GM10248 (cell line): ENCODE data around the gene SCTR.

ENCODE experiments used
- CTCF ChIA-PET: fragments of 300-600 bp; sonication (Branson Sonifier 250); formaldehyde crosslinking; extraction: SDS; loops from one replicate; lab custom pipeline; 2021; ENCODE audit warnings: antibody characterized with exemption; lab: Yijun Ruan, JAX
- POLR2A ChIA-PET: fragments of 350-650 bp; sonication (Branson Sonifier 250); formaldehyde crosslinking; extraction: SDS; loops from one replicate; lab custom pipeline; 2020; ENCODE audit warnings: antibody characterized with exemption; lab: Yijun Ruan, JAX
- DNase-seq: peaks from one replicate; pipeline ENCODE4 v3.0.0; 2012; ENCODE audit errors: extremely low spot score
- CTCF ChIP-seq: IDR thresholded peaks from 2 replicates; pipeline ENCODE4 v1.5.1; 2012; ENCODE audit warnings: mild to moderate bottlenecking, low read depth; ENCODE audit errors: extremely low read depth, missing control alignments, control extremely low read depth

The SCTR gene

GRCh38 chr2:119436993-119437772 lies 87.1 kb downstream of the SCTR start:
- POLR2A ChIA-PET = no interaction called here
- TF ChIP-seq CTCF = no peak
- CTCF ChIA-PET = interaction anchor here (0.7 to 1.1 kb wide), 2 partner anchors 8 to 20 kb away, joined by 3 read pairs; no protein-coding TSS in a partner anchor
- DNase-seq = no peak

- POLR2A ChIA-PET = no interaction called here
- no peak for TF ChIP-seq CTCF
- CTCF ChIA-PET = interaction anchor here (0.8 to 1.1 kb wide), 3 partner anchors 9 to 80 kb away, joined by 3 read pairs; no protein-coding TSS in a partner anchor
- no peak for DNase-seq
These were observed 88.4 kb downstream of the SCTR start for GRCh38 chr2:119435953-119436297.

DNA sequence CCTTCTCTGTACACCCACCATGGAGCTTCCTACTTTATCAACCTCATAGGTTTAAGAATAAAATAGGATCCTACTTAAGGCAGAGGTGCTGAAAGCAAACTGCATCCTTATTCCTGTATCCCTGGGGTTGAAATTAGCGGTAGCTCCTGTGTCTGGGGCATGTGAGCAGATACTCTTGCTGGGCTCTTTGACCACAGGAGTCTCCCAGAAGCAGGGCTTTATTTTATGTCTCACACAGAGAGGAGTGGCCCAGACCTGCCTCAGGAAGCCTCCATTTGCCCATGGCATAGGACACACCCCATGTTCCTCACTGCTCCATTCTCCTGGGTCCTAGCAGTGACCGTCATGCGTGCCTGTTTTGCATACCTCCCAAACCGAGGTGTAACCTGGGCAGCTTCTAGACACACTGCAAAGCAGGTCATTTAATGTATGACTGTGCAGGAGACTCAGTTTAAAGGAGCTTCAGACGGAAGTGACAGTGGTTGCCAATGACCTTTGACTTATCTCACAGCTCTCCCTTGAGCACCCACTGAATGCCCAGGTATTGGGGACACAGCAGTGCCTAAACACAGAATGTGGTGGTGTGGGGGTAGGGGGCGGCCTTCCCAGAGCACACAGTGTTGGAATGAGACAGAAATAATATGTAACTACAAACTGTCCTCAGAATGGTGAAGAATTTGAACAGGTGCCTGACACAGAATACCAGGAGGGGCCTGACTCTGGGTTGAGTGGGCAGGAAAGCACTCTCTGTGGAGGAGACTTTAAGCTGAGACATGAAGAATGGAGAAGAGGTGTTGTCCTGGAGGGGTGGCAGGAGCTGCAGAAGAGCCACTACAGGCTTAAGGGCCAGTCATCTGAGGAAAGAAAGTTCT lies 89.0 kb downstream of the SCTR start:
- TF ChIP-seq CTCF = no peak
- ChIA-PET CTCF (interaction anchor here (0.8 to 2.1 kb wide), 3 partner anchors 16 to 79 kb away, joined by 3 to 12 read pairs (median 3); no protein-coding TSS in a partner anchor), POLR2A (no interaction called here)
- DNase-seq = no peak

DNA sequence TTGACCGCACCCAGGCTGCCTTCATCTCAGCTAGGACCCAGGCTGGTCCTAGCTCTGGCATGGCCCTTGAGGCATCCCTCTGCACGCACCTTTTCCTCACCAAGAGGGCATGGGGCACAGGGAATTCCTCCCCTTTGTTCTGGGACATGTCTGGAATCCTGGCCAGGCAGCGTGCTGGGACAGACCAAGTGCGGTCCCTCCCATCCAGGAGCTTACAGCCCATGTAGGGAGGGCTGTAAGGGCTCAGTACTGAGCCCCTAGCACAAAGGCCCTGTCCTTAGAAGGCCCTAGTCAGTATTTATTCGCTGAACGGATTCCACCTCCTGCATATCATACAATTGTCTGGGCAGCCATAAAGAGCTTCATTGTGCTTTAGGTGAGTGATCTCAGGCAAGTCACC lies 89.6 kb downstream of the SCTR start:
- no peak for DNase-seq
- POLR2A ChIA-PET = no interaction called here
- TF ChIP-seq CTCF = no peak
- CTCF ChIA-PET = interaction anchor here (1.4 to 2.1 kb wide), 2 partner anchors 28 to 42 kb away, joined by 5 to 12 read pairs; no protein-coding TSS in a partner anchor

DNA sequence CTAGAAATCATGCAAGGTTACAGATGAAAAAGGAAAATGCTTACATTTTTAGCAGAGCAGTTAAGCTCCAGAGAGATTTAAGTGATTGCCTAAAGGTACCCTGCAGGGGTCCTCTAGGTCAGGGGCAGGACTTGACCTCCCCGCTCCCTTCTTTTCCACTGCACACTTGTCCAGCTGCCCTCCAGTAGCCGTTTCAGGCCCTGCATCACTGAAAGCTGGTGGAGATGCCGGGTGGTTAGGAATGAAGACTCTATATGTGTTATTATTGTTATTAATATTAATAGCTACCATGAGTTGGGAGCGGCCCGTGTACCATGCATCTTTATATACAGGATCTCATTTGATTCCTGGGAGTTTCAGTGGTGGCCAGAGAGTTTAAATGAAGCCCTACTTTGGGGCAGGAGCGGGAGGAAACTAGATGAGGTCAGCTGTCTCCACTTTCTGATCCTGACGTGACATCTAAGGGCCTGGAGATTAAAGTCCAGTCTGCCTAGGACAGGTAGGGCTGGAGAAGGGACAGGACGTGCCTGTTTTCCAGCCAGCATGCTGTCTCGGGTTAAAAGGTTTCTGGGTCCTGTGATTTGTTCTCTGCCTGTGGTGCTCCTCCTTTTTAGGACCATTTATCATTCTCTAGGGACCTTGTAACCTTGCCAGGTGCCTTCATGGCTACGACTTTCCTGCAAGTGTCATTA lies 90.5 kb downstream of the SCTR start:
- POLR2A ChIA-PET = no interaction called here
- CTCF ChIA-PET = interaction anchor here (1.2 to 2.1 kb wide), 3 partner anchors 12 to 43 kb away, joined by 3 to 12 read pairs (median 5); no protein-coding TSS in a partner anchor
- DNase-seq = no peak
- TF ChIP-seq CTCF = no peak
